ENCODE results near the gene CDC42BPG.

GRCh38 chr11:64796047-64796756 lies 48.3 kb downstream of the CDC42BPG start:
- TF ChIP-seq CTCF (IDR thresholded peaks at IDR 0.05) (no peak), POLR2A (IDR thresholded peaks at IDR 0.05) (no peak)

Data from body of pancreas (tissue), 4 donors.